Femur (tissue), 1 donor: Measurements from ENCODE around the gene HDAC3.

Source experiments
- DNase-seq: peaks from one replicate; pipeline ENCODE4 v3.0.0-alpha.2; 2017

The HDAC3 gene

GRCh38 chr5:141636413-141637122 lies at the start of gene HDAC3, which contains the start of gene RELL2:
TSS of gene HDAC3 (minus strand) at chr5:141636849. CDS start at chr5:141636790, 59 bp downstream.
TSS of gene RELL2 (plus strand) at chr5:141636997. CDS start at chr5:141638226, 1,229 bp downstream.
- peak; percentile 95 for DNase-seq

GRCh38 chr5:141685591-141685990 lies 48.9 kb upstream of the HDAC3 start:
- no peak for DNase-seq

GRCh38 chr5:141683596-141684141 lies 47.0 kb upstream of the HDAC3 start:
- no peak for DNase-seq

DNA sequence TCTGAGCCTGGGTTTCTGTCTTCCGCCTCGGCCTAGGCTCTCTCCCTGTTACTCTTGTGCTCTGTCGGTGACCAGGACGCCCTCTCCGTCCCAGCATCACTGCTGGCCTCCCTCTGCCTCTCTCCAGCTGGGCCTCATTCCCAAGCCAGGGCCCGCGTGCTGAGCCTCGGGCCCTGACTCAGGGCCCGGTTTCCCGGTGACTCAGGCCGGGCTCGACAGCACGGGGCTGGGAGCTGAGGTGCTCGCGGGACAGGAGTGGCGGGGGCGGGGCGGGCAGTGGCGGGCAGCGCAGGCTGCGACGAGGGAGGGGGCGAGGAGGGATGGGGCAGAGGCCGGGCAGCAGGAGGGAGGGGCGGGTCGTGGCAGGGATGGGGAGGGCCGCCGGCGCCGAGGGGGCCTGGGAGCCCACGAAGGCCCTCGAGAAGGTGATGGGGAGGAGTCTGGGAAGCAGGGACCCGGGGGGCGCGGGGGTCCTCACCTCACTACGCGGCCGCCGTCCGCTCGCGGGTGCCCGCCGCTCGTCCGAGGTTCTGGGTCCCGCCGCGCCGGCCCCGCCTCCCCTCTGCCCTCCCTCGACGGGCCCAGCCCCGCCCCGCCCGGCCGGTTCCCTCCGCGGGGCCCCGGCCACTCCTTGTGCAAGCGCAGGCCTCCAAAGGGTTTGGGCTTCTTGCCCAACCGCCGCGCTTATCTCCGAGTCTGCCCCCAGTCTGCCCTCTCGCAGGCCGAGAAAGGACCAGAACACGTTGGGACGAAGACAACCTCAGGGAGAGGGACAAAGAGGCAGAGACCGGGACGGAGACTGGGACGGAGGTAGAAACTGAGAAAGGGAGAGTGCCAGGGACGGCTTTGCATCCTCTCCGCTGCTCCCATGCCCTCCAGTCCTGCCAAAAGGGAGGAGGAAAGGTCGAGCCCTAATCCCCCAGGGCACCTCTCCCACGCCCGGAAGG lies 45.3 kb upstream of the HDAC3 start, which contains the start of gene ARAP3:
Gene ARAP3, minus strand, starts transcription at position 536 of the 947 bp plus-strand sequence. CDS start 1,744 bp downstream, outside the sequence.
- peak; percentile 83 for DNase-seq

- no peak for DNase-seq
Measured at GRCh38 chr5:141681295-141681694, 44.6 kb upstream of the HDAC3 start.

GRCh38 chr5:141680751-141681201 lies 44.1 kb upstream of the HDAC3 start:
- peak; percentile 70 for DNase-seq

- no peak for DNase-seq
Measured at GRCh38 chr5:141680178-141680577, 43.5 kb upstream of the HDAC3 start.

DNA sequence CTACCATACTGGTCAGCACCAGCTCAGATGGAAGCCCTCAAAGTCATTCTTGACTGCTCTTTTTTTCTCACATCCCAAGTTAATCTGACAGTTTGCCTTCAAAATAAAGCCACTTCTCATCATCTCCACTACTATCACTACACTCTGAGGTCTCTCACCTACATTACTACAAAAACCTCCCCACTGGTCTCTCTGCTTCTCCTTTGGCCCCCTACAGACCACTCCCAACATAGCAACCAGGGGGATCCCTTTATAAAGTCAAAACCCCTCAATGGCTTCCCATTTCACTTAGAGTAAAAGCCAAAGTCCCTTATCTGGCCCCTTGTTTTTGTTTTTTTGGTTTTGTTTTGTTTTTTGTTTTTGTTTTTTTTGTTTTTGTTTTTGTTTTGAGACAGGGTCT lies 40.8 kb upstream of the HDAC3 start:
- DNase-seq: no peak

GRCh38 chr5:141675672-141676071 lies 39.0 kb upstream of the HDAC3 start:
- DNase-seq: no peak

- DNase-seq: no peak
Measured at GRCh38 chr5:141674747-141675146, 38.1 kb upstream of the HDAC3 start.

- DNase-seq: no peak
Measured at GRCh38 chr5:141672841-141673813, 36.5 kb upstream of the HDAC3 start.

- DNase-seq: no peak
Measured at GRCh38 chr5:141672071-141672840, 35.6 kb upstream of the HDAC3 start.

- DNase-seq: no peak
Measured at GRCh38 chr5:141669520-141669919, 32.9 kb upstream of the HDAC3 start.

GRCh38 chr5:141668601-141669265 lies 32.1 kb upstream of the HDAC3 start:
- DNase-seq: no peak

DNA sequence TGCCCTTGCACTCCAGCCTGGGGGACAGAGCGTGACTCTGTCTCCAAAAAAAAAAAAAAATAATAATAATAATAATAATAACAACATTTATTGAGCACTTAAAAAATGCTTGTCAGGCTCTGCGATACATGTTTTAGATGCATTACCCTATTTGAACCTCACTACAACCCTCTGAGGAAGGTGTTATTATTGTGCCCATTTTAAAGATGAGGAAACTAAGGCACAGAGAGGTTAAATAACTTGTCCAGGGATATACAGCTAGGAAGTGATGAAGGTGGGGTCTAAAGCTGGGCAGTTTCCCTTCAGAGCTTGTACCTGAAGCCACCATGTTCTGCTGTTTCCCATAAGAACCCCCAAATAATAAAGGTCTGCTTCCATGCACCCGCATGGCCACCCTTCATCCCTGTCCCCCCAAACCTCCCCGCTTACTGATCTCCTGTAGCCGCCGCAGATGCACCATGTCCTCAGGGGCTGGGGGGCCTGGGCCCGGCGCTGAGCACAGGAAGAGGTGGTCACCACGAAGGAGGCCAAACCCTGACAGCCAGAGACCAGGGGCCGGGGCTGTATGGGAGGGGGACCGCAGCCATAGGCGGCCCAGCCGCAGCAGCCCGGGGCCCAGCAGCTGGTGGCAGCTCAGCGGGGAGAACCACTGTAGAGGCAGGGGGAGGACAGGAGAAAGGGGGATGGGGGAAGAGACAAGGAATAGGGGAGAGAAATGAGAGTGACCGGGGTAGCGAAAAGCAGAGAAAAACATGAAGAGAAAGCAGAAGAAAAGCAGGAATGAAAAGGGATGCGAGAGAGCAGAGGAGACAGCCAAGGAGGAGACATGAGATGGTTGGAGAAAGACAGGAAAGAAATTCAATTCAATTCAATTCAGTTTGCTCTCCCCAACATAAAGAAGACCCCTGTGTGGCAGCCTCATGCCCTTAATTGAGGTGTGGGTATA lies 29.6 kb upstream of the HDAC3 start:
- DNase-seq: no peak

GRCh38 chr5:141664733-141665461 lies 28.2 kb upstream of the HDAC3 start:
- peak; percentile 84 for DNase-seq

GRCh38 chr5:141663506-141663905 lies 26.9 kb upstream of the HDAC3 start:
- no peak for DNase-seq

DNA sequence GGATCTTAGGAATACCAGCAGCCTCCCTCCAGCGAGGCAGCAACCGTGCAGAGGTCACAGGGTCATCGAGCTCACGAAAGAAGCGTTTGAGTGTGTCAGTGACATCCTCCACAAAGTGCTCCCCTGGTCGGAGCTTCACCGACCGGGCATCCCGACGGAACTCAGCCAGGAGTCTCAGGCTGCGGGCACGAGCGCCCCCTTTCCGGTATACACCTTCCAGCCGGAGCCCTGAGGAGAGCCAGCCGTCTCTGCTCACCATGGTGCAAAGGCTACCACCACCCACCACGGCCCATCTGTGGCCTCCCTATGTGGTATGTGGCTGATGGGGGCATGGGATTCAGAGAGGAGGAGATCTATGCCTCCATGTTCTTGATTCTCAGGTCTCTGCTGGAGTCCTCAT lies 25.4 kb upstream of the HDAC3 start:
- no peak for DNase-seq
